Measurements from ENCODE around the gene AK4. TPM values are rescaled to one million over a fixed set of nuclear protein-coding genes. Genes with fewer than 3 reads are reported as not detected.

Gene AK4
- total RNA-seq, 1 donor from 2014 or later, result 23.4 TPM

DNA sequence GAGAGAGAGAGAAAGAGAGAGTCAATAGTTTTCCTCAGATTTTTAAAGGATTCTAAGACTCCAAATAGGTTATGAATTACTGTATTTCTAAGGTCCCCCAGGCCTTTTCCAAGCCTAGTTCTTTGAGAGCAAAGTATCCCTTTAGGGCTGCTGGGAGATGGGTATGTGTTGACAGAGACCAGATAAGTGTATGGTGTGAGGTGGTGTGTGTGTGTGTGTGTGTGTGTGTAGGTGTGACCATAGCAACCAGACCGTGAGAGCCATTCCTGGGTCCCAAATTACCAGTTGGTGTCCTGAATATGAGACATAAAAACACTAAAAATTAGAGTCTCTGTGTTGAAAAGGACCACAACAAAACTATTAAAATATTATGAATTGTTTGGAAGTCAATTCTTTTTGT lies 119.7 kb downstream of the AK4 start:
- TF ChIP-seq CTCF (IDR thresholded peaks at IDR 0.05), result no peak
- Mint-ChIP-seq H3K36me3 (ENCODE audit: unreplicated experiment) (no peaks in the 10 kb centered on the region), H3K27ac (ENCODE audit: unreplicated experiment) (peak overlapping the region; percentile 85), H3K4me1 (ENCODE audit: unreplicated experiment) (peaks cover 60% of the 10 kb centered on the region), H3K27me3 (ENCODE audit: unreplicated experiment) (no peaks in the 10 kb centered on the region), H3K9me3 (ENCODE audit: unreplicated experiment) (no peaks in the 10 kb centered on the region), H3K4me3 (ENCODE audit: unreplicated experiment) (no peak overlapping the region)
- no peak for DNase-seq (ENCODE audit: extremely low spot score, unreplicated experiment)

- Mint-ChIP-seq H3K9me3 (ENCODE audit: unreplicated experiment) (no peaks in the 10 kb centered on the region), H3K4me1 (ENCODE audit: unreplicated experiment) (peaks cover 57% of the 10 kb centered on the region), H3K27me3 (ENCODE audit: unreplicated experiment) (no peaks in the 10 kb centered on the region), H3K36me3 (ENCODE audit: unreplicated experiment) (no peaks in the 10 kb centered on the region), H3K27ac (ENCODE audit: unreplicated experiment) (peak overlapping the region; percentile 62), H3K4me3 (ENCODE audit: unreplicated experiment) (no peak overlapping the region)
- no peak for TF ChIP-seq CTCF (IDR thresholded peaks at IDR 0.05)
- no peak for DNase-seq (ENCODE audit: extremely low spot score, unreplicated experiment)
These were observed 121.6 kb downstream of the AK4 start for GRCh38 chr1:65269612-65270011.

DNA sequence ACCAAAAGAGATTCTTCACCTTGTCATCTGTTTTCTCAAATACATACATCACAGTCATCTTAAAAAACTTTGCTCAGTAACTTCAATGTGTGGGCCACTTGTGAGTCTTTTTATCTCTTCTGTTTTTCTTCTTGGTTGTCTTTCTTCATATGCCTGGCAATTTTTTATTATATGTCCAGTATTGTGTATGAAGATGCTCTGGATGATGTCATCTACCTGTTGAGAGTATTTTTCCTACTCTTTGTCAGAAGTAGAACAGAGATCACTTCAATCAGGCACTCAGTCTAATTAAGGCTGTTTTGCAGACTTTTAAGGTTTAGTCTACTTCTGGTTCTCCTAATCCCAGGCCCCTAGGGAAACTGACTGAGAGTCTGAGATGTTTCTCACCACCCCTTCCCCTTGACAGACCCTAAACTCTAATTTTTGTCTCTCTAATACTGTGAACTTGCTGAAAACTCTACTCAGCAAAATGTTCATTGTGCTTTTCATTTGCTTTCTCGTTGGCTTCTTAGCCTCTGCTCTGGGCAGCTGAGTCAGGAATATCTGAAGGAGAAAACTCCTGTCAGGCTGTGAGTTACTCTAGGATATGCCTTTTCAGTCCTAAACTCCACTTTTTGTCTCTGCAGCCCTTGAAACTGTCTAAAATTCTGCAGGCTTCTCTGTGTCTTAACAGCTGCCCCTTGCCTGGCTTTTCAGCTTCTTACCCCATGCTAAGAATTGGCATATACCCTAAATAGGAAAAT lies 128.4 kb downstream of the AK4 start:
- TF ChIP-seq CTCF (IDR thresholded peaks at IDR 0.05), result no peak
- peak overlapping the region; percentile 43 for H3K27ac Mint-ChIP-seq (ENCODE audit: unreplicated experiment)
- H3K27me3 Mint-ChIP-seq (ENCODE audit: unreplicated experiment), result no peaks in the 10 kb centered on the region

GRCh38 chr1:65277605-65278347 lies 129.8 kb downstream of the AK4 start:
- TF ChIP-seq CTCF (IDR thresholded peaks at IDR 0.05), result no peak
- DNase-seq (ENCODE audit: extremely low spot score, unreplicated experiment), result no peak
- Mint-ChIP-seq H3K4me1 (ENCODE audit: unreplicated experiment) (peaks cover 68% of the 10 kb centered on the region), H3K4me3 (ENCODE audit: unreplicated experiment) (peak overlapping the region; percentile 39), H3K27me3 (ENCODE audit: unreplicated experiment) (no peaks in the 10 kb centered on the region), H3K9me3 (ENCODE audit: unreplicated experiment) (no peaks in the 10 kb centered on the region), H3K27ac (ENCODE audit: unreplicated experiment) (peak overlapping the region; percentile 81), H3K36me3 (ENCODE audit: unreplicated experiment) (peaks cover 8% of the 10 kb centered on the region)

More for the DNA sequence above, 128.4 kb downstream of the AK4 start:
- no peak for DNase-seq (ENCODE audit: extremely low spot score, unreplicated experiment)
- Mint-ChIP-seq H3K4me1 (ENCODE audit: unreplicated experiment) (peaks cover 66% of the 10 kb centered on the region), H3K36me3 (ENCODE audit: unreplicated experiment) (peaks cover 2% of the 10 kb centered on the region), H3K9me3 (ENCODE audit: unreplicated experiment) (no peaks in the 10 kb centered on the region), H3K4me3 (ENCODE audit: unreplicated experiment) (no peak overlapping the region)

GRCh38 chr1:65278376-65279069 lies 130.5 kb downstream of the AK4 start:
- H3K4me3 Mint-ChIP-seq (ENCODE audit: unreplicated experiment), result peak overlapping the region; percentile 39
- no peak for TF ChIP-seq CTCF (IDR thresholded peaks at IDR 0.05)
- no peaks in the 10 kb centered on the region for H3K9me3 Mint-ChIP-seq (ENCODE audit: unreplicated experiment)
- no peaks in the 10 kb centered on the region for H3K27me3 Mint-ChIP-seq (ENCODE audit: unreplicated experiment)
- peak overlapping the region; percentile 81 for H3K27ac Mint-ChIP-seq (ENCODE audit: unreplicated experiment)
- DNase-seq (ENCODE audit: extremely low spot score, unreplicated experiment), result no peak
- H3K4me1 Mint-ChIP-seq (ENCODE audit: unreplicated experiment), result peaks cover 69% of the 10 kb centered on the region
- peaks cover 8% of the 10 kb centered on the region for H3K36me3 Mint-ChIP-seq (ENCODE audit: unreplicated experiment)
